ENCODE data around the gene C1QL4.

DNA sequence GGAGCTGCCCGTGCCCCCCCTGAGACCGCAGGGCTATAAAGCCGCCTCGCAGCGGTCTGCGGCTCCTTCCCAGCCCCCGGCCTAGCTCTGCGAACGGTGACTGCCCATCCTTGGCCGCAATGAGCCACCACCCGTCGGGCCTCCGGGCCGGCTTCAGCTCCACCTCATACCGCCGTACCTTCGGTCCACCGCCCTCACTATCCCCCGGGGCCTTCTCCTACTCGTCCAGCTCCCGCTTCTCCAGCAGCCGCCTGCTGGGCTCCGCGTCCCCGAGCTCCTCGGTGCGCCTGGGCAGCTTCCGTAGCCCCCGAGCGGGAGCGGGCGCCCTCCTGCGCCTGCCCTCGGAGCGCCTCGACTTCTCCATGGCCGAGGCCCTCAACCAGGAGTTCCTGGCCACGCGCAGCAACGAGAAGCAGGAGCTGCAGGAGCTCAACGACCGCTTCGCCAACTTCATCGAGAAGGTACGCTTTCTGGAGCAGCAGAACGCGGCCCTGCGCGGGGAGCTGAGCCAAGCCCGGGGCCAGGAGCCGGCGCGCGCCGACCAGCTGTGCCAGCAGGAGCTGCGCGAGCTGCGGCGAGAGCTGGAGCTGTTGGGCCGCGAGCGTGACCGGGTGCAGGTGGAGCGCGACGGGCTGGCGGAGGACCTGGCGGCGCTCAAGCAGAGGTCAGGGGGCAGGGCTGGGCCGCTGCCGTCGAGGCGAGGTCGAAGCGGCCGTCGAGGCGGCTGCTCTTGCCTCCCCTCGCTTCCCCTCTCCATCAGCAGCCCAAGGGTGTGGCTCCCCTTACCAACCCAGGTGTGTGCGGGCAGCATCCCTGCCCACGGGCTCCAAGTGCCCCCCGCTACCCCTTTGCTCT lies 41.7 kb downstream of the C1QL4 start, which contains the start of gene PRPH:
- no peak for TF ChIP-seq ZNF274 (IDR thresholded peaks at IDR 0.05; ENCODE audit: low read depth, low read length)
- TF ChIP-seq YY1 (IDR thresholded peaks at IDR 0.05; ENCODE audit: insufficient read depth, insufficient read length), result no peak
- TF ChIP-seq SUZ12 (IDR thresholded peaks at IDR 0.05; ENCODE audit: extremely low read depth, insufficient read depth, insufficient read length), result no peak

Measured in NT2/D1 (cell line).